HG02759 (cell line): ENCODE data around the gene FHL3.

Experiments used
- ATAC-seq: cut with Tn5 transposase; IDR thresholded peaks from one replicate; pipeline ENCODE4 v1.9.1; 2021; ENCODE audit warnings: mild to moderate bottlenecking, moderate library complexity; ENCODE audit not compliant: unreplicated experiment

FHL3 gene, protein sequence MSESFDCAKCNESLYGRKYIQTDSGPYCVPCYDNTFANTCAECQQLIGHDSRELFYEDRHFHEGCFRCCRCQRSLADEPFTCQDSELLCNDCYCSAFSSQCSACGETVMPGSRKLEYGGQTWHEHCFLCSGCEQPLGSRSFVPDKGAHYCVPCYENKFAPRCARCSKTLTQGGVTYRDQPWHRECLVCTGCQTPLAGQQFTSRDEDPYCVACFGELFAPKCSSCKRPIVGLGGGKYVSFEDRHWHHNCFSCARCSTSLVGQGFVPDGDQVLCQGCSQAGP

DNA sequence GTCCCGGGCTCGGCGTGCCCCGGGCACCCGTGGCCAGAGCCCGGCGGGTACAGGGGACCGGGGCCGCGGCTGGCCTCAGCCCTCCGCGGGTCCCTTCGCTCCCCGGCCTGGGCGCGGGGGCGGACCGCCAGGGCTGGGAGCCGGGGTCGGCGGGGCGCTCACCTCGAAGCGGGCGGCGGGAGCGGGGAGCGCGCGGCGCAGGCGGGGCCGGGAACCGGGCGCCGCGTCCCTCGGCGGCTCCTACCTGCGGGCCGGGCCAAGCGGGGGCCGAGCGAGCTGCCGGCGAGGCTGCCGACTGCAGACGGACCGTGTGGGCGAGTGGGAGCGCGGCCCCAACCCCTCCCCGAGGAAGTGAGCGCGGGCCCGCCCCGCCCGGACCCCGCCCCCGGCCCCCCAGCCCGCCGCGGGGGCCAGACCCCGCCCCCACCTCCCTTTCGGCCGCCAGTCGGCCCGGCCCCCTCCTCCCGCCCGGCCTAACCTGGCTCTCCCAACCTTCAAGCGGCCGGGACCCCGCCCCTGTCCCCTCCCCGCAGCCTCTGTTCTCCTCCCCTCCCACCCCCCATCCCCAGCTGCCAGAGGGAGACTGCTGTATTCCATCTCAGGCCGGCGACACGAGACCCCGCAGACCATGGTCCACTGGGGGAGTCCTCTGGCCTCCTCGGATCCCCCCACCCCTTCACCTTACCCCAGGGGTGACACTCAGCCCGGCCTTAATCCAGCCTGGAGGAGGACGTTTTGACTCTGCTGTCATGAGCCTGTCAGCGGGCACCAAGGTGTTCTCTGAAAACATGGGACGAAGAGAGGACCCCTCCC is at the start of gene FHL3:
Gene FHL3 (minus strand): TSS at position 320 of the 813 bp plus-strand sequence. CDS start 6,102 bp downstream, outside the sequence.
- no peak for ATAC-seq

DNA sequence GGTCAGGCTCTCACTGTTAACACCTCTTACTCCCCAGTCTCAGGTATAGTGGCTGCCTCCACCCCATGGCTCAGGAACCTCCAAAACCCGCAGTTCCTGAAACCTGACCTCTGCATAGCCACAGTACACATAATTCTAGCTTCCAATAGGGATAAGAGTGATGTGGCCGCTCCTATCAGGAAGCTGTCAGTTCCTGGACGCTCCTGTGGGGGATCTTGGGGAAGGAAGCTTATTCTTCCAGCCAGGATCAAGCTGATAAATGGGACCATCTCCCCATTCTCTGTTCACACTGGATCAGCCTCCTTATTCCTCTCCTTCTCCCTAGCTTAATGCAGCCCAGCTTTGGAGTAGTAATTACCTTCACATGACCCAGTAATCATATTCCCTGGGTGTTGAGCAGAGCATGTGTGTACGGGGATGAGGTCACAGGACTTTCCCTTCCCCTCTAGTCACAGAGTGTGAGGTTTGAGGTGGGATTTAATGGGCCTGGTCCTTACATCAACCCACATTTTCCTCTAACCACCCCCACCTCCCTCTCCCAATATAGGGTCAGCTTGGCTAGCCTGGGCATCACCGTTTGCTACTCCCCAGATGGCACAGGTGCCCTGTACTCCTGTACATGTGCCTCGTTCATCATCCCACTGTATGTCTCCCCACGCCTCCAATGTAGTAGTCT is 48.2 kb upstream of the FHL3 start:
- ATAC-seq = no peak

DNA sequence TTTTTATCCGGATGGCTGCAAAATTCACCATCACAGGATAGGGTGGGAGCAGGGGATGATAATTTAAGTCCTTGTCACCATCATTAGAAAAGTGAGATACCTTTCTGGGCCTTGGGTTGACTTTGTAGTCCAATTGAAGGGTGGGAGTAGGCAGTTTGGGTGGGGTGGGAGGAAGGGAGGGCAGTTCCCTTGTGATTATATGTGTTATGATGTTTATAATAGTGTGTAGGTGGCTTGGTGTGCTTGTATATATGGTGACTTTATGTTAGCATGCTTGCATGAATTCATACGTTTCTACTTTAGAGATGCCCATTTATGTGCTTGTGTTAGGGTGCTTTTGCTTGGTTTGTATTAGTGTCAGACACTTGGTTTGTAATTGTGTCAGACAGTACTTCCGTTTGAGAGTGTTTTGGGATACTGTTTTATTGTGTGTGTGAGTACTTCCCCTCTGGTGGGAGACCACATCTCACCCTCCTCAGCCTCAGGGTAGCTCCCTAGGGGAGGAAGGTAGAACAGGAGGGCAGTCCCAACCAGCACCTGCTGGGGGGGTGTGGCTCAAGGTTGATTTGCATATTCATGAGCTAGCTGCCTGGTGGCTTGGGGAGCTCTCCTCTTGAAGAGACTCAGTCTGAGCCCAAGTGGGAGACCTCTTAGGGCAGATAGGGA is 47.6 kb upstream of the FHL3 start:
- peak; percentile 75 for ATAC-seq

DNA sequence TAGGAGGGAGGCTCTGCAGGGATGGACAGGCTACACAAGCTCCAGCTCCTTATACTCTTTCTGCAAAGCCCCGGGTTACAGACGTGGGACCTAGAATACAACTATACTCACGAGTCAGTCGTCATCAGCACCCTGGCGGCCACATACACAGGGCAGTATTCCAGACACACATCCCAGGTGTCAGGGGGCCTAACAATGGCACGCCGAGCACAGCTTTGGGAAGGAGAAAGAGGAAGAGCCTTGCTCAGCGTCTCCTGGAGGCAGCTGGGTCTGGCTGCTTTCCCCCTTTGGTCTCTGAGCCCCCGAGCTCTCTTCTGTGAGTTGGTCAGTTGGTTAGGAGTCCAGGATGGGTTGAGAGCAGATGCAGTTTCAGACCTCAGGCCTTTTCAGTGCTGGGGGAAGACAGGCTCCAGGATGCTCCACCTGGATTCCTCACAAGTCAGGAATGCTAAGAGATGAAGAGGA is 45.8 kb upstream of the FHL3 start:
- no peak for ATAC-seq

DNA sequence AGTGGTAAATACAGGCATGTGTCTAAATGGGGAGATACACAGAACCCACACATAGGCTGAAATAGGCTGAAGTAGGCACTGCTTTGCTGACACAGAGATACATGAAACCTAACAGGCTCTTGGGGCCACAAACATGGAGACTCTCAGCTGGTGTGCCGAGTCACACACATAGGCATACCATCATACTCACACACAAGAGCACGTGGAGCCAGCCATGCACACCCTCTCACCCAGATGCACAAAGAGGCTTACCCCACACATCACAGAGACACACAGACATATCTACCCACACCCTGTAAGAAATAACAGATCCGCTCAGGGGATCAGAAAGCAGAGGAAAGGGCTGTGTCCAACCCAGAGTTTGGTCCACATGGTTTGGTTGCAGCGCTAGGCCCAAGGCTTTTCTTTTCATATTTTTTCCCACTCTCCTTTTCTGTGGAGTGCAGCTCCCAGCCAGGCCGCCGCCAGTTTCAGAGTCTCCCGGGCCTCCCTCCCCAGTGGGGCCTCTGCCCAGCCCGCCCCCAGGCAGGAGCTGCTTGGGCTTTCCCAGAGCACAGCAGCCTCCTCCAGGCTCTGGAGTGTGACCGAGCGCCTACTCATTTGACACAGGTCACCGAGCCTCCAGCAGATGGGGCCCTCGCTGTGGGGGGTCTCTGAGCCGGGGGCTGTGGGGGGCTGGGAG is 45.2 kb upstream of the FHL3 start:
- no peak for ATAC-seq

DNA sequence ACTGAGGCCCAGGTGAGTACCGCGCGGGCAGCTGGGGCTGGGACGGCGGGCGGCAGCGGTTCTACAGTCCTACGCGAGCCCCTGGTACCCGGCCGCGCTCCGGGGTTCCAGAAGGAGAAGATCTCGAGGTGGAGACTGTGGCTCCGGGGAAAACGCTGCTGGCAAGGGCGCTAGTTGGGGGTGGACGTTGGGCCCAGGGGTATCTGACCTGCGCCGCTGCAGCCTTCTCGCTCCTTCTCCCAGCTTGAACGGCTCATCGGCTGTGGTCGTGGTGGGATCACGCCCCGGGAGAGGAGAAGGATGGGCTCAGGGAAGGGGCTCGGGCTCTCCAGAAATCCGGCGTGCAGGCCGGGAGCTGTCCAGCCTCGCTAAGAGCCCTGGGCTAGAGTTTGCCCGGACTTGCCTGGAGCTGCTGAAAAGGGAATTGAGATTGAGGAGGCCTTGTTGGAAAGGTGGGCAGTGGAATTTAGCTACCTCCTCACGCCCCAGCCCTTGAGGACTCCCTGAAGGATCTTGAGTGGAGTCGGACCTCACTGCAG is 42.4 kb upstream of the FHL3 start:
- no peak for ATAC-seq

DNA sequence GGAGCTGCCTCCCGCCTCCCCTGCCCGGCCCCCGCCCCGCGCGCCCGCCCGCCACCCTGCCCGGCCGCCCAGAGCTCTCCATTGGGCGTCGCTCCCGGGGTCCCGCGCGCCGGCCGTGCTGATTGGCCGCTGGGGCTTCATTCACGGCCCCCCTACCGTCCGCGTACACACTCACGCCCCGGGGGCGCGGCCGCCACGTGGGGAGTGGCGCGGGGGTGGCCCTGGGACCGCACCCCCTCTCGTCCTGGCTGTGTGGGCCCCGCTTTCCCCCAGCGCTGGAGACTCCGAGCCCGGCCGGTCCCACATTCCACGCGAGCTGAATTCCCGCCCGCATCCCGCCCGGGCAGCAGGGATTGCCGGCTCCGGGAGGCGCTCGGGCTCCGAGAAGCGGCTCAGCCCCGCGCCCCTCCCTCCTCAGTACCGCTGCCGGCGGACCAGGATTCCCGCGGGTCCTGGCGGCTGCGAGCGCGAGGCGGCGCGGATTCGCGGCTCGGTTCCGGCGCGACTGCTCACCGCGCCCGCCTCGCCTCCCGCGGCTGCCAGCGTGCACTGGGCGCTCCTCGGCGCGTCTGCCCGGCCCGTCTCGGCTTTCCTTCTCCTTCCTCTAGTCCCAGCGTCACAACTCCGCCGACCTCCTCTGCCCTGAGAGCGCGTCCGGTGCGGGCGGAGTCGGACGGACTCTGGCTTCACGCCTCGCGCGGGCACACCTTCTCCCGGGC is 41.7 kb upstream of the FHL3 start:
- peak; percentile 80 for ATAC-seq

DNA sequence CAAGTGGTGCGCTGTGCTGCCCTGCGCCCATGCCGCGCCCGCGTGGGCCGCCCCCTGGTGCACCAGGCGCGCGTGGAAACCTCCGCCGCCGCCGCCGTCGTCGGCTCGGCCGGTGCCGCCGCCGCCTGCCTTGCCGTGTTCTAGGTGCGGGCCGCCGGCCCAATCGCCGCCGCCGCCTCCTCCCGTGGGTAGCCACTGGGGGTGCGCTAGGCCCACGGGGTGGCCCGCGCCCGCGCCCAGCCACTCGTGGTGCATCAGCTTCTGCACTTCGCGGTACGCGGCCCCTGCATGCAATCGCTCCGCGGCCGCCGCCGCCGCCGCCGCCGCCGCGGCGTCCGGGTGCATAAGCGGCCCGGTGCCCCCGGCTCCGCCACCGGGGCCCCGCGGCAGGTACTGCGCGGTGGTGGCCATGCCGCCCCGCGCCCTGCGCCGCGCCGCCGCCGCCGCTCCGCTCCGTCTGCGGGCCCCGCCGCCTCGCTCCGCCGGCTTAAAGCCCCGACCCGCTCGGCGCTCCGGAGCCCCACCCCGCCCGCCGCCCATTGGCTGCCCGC is 41.1 kb upstream of the FHL3 start, which contains the start of gene POU3F1:
Gene POU3F1 (minus strand): TSS at position 461 of the 551 bp plus-strand sequence. CDS start 50 bp downstream, at position 411.
- peak; percentile 15 for ATAC-seq

DNA sequence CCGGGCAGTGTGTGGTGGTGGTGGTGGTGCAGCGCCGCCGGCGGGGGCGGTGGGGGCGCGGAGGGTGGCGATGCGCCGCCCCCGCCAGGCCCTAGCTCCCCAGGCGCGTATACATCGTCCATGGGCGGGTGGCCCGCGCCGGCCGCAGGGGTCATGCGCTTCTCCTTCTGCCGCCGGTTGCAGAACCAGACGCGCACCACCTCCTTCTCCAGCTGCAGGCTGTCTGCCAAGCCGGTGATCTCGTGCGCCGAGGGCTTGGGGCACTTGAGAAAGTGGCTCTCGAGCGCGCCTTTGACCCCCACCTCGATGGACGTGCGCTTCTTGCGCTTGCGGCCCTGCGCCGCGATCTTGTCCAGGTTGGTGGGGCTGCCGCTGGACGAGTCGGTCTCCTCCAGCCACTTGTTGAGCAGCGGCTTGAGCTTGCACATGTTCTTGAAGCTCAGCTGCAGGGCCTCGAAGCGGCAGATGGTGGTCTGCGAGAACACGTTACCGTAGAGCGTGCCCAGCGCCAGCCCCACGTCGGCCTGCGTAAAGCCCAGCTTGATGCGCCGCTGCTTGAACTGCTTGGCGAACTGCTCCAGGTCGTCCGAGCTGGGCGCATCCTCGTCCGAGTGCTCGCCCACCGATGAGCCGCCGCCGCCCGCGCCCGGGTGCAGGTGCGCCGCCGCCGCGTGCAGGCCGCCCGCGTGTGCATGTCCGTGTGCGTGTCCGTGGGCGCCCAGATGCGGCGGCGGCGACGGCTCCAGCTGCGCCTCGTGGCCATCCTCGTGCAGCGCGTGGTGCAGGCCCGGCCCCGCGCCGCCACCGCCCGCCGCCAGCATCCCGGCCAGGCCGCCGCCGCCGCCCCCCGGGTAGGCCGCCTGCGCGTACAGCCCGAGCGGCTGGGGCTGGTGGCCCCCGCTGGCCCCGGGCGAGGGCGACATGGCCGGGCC is 40.4 kb upstream of the FHL3 start:
- ATAC-seq = peak; percentile 6

DNA sequence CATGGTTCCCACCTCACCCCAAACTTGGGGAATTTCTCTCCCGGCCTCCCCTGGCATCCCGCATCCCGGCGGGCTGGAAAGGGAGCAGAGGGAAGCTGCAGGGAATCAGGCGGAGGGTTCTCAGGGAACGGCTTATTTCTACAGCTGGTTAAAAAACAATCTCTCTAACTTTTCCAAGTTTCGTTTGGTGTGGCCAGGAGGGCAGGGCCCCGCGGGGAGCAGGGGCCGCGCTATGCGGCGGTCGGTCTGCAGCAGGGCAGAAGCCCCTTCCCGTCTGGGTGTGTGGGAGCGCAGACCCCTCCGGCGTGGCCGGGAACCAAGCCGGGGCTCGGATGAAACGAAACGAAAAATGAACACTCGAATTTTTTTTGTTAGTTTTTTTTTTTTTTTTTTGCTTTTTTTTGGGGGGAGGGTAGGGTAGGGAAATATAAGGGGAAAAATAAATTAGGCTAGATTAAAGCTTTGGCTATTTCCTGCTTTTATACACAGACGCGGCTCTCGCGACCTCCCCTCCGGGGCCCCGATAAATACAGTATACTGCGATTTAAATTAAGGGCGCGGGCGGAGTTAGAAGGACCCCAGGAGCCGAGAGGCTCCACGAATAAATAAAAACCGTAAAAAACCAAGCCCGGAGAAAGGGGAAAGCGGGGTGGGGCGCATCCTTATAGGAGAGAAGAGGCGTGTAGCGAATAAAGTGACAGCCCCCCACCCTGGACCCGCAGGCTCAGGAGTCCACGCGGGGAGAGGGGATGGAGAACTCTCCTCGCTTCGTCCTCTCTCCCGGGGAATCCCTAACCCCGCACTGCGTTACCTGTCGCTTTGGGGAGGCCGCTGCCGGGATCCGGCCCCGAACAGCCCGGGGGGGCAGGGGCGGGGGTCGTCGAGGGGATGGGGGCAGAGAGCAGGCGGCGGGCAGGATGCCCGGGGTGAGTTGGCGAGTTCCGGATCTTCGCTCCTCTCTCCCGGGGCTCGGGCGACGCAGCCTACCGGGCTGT is 39.2 kb upstream of the FHL3 start:
- ATAC-seq = no peak

DNA sequence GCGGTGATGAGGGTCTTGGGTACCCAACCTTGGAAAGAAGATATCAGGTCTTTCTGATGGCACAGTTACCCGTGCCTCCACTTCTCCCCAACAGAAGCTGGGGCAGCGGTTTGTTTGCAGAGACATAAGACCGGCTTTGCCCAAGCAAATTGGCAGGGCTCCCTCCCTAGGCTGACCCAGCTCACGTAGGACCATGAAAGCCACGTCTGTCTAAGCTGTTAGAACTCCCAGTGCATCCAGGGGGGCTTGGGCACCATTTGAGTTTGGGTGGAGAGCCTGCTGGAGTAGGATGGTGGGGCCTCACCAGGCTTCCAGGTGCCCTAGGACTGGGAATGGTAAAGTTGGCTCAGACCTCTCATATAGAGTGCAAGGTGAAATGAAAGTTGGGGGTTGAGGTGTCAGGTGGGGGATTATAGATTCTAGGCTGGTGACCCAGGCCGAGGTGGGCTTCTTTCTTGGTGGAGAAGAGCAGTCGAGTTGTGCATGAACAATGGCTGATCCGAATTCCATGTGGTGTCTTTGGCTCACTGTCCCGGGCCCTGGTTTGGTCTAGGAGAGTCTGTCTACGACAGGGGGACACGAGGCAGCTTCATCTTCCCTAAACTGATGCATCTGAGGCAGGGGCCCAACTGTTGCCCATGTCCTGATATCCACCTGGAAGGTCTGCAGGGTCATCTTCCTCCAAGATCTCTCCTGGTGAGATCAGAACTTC is 37.9 kb upstream of the FHL3 start:
- no peak for ATAC-seq

DNA sequence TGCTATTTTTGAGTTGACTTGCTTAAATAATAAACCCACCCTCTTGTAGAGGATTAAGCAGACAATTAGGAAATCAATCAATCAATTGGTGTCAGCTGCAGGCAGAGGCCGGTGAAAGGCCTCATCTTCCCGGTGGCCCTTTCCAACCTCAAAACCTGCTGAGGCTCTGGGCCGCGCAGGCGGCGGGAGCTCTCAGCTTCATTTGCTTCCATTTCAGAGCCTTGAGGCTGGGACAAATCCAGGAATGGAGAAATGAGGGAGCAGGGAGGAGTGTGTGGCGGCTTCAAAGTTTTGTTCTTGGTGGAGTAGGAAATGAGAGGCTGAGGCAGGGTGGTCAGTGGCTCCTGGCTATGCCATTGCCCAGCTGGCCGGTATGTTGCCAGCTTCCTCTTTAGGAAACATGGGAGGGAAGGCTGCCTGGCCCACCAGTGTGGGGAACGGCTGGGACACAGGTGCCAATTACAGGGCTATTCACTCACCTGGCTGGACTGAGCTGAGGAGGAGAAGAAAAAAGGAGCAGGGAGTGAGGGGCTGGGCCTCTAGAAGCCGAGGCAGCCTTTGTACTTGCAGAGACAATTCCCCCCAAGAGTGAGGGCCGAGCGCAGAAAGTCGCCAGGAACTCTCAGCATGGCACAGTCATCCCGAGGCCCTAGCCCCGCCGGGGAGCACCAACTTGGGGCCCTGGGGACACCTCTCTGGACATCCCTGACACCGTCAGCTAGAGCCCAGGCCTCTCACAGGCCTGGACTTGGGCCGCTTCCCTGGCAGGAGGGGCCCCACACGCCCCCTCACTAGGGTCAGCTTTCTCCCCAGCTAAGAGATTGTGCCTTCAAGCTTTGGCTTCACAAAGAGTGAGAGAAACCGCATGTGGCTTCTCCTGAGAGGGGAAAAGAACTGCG is 36.9 kb upstream of the FHL3 start:
- no peak for ATAC-seq

DNA sequence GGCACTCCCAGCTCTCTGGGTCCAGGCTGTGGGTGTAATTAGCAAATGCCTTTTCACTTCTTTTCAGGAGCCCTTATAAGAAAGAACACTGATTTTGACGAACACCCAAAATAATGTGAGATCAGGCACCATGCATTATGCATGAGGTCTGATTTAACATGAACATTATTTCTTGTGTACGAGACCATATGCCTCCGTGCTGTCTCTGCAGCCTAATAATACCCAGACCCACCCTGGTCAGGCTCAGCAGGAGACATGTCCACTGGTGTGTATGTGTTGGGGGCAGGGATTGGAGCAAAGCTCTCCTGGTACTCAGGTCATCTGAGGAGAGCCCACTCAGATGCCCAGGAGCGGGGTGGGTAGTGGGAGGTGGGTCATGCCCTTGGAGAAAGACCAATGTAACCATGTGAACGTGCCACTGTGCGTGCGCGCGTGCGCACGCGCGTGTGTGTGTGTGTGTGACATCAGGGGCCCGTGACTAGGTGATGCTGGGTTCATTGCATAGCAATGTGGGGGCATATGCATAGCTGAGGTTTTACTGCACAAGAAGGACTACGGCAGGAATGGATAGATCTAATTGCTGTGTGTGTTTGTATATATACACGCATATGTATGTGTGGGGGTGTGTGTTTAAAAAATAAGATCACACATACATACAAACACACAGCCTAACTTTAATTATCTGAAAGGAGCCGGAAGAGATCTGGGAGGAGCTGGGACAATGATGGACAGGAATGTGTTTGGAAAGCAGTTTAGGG is 34.2 kb upstream of the FHL3 start:
- no peak for ATAC-seq

DNA sequence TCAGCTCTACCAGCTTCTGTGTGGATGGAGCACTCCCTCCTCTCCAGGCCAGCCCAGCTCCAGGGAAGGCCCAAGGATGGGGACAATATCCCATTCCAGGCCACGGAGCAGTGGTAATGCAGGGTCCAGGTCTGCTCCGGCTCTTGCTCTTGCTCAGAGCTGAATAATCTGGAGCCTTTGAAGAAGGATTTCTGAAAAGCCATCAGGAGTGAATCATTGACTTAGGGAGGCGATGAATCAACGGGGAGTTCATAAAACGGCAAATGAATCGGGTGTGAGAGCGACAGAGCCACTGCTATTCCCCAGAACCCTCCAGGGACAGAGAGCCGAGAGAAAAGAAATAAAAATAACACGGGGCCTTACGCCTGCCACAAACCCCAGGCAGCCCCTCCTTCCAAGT is 33.5 kb upstream of the FHL3 start:
- ATAC-seq = no peak
